Liver (tissue), 3 donors: ENCODE measurements around the gene ANXA11.

ENCODE experiments used
- ATF3 ChIP-seq: IDR thresholded peaks from 2 replicates; pipeline ENCODE4 v1.6.1; 2016; ENCODE audit warnings: antibody characterized with exemption
- CTCF ChIP-seq: fragments of 150-350 bp; IDR thresholded peaks from 2 replicates; pipeline ENCODE4 v1.5.1; 2017; ENCODE audit warnings: improper control_type of control experiment, low read depth, low read length; ENCODE audit not compliant: missing input control
- FOXA1 ChIP-seq: IDR thresholded peaks from 2 replicates; pipeline ENCODE4 v1.6.1; 2016; ENCODE audit warnings: antibody characterized with exemption
- MAX ChIP-seq: IDR thresholded peaks from 2 replicates; pipeline ENCODE4 v1.6.1; 2016; ENCODE audit warnings: antibody characterized with exemption
- RXRA ChIP-seq, 2 donors: IDR thresholded peaks; 2 replicates each; pipeline ENCODE4 v1.6.1; 2017 to 2018; ENCODE audit warnings: antibody characterized with exemption in 2 of 2, mild to moderate bottlenecking in 1 of 2
- YY1 ChIP-seq: IDR thresholded peaks from 2 replicates; pipeline ENCODE4 v1.6.1; 2016; ENCODE audit warnings: antibody characterized with exemption, mild to moderate bottlenecking
- TF ChIP-seq, protein P1 (sequence below): IDR thresholded peaks from 2 replicates; pipeline ENCODE4 v1.6.1; 2016; ENCODE audit warnings: antibody characterized with exemption, mild to moderate bottlenecking
- donor health status: healthy.
- donor health status: healthy.

DNA sequence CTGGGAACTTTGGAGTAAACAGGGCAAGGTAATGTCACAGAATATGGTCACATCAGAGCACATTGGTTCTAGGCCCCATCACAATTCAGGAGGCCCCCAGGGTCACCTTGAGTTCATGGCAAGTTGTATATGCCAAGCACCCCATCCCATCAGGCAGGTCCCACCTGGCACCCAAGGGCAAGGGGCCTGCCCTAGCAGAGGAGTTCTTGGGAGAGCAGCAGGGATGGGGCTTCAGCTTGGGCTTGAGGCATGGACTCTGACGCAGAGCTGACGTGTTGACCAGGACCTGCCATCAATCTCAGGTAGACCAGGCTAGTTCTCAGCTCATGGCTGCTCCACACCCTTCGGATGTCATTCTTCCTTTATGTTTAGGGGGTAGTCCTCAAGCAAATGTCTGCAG, 51.9 kb downstream of the ANXA11 start:
- TF ChIP-seq CTCF (no peak), ATF3 (no peak), RXRA (IDR thresholded peaks at IDR 0.05) (no peak), YY1 (no peak), MAX (no peak), FOXA1 (no peak)
- TF ChIP-seq, protein P1, sequence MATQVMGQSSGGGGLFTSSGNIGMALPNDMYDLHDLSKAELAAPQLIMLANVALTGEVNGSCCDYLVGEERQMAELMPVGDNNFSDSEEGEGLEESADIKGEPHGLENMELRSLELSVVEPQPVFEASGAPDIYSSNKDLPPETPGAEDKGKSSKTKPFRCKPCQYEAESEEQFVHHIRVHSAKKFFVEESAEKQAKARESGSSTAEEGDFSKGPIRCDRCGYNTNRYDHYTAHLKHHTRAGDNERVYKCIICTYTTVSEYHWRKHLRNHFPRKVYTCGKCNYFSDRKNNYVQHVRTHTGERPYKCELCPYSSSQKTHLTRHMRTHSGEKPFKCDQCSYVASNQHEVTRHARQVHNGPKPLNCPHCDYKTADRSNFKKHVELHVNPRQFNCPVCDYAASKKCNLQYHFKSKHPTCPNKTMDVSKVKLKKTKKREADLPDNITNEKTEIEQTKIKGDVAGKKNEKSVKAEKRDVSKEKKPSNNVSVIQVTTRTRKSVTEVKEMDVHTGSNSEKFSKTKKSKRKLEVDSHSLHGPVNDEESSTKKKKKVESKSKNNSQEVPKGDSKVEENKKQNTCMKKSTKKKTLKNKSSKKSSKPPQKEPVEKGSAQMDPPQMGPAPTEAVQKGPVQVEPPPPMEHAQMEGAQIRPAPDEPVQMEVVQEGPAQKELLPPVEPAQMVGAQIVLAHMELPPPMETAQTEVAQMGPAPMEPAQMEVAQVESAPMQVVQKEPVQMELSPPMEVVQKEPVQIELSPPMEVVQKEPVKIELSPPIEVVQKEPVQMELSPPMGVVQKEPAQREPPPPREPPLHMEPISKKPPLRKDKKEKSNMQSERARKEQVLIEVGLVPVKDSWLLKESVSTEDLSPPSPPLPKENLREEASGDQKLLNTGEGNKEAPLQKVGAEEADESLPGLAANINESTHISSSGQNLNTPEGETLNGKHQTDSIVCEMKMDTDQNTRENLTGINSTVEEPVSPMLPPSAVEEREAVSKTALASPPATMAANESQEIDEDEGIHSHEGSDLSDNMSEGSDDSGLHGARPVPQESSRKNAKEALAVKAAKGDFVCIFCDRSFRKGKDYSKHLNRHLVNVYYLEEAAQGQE = no peak
